Measurements from ENCODE around the gene CGAS. TPM values are rescaled to one million over a fixed set of nuclear protein-coding genes. Genes with fewer than 3 reads are reported as not detected.

Gene CGAS
- total and polyA plus RNA-seq, 9 of the 15 experiments (the other 6 are each of a cell fraction or from before 2014, with no cell fraction given): 0.01 to 0.32 (median 0.06) TPM; not detected in 2

- TF ChIP-seq ZNF263 (CRISPR knock-in tag; IDR thresholded peaks at IDR 0.05; ENCODE audit: borderline replicate concordance) (no peak), PML (IDR thresholded peaks at IDR 0.05; ENCODE audit: low read length) (peak; percentile 37; the same call in 1 of the 2 replicates), ZNF583 (CRISPR knock-in tag; IDR thresholded peaks at IDR 0.05) (no peak), DLX4 (CRISPR knock-in tag; IDR thresholded peaks at IDR 0.05) (no peak), CGGBP1 (CRISPR knock-in tag; IDR thresholded peaks at IDR 0.05) (no peak), KDM4B (IDR thresholded peaks at IDR 0.05; ENCODE audit: borderline replicate concordance in 2 of 2, low read depth in 1 of 2) (no peak), NR2C1 (IDR thresholded peaks at IDR 0.05) (no peak), NR2C1 (tag; IDR thresholded peaks at IDR 0.05) (0 out of 2 replicates have a peak, but pooled peaks have one; percentile 26), ZNF217 (CRISPR knock-in tag; IDR thresholded peaks at IDR 0.05) (no peak), ATF7 (IDR thresholded peaks at IDR 0.05) (peak; percentile 42; the same call in 1 of the 2 replicates), MLLT1 (IDR thresholded peaks at IDR 0.05) (no peak), POLR2B (IDR thresholded peaks at IDR 0.05; ENCODE audit: low read depth, partially characterized antibody) (peak; percentile 87), SMAD1 (IDR thresholded peaks at IDR 0.05; ENCODE audit: low read depth, low read length, partially characterized antibody) (no peak), PTRF (tag; IDR thresholded peaks at IDR 0.05) (no peak), SRSF3 (IDR thresholded peaks at IDR 0.05; ENCODE audit: insufficient read depth, low read length) (no peak), PYGO2 (tag; IDR thresholded peaks at IDR 0.05) (no peak), RBM25 (IDR thresholded peaks at IDR 0.05; ENCODE audit: low read depth, low read length, severe bottlenecking) (no peak), ZNF655 (CRISPR knock-in tag; IDR thresholded peaks at IDR 0.05) (no peak), JUN (IDR thresholded peaks at IDR 0.05; ENCODE audit: borderline replicate concordance, low read depth, low read length) (0 out of 2 replicates have a peak, but pooled peaks have one; percentile 4), JUN (CRISPR knock-in tag; IDR thresholded peaks at IDR 0.05; ENCODE audit: borderline replicate concordance) (no peak), E2F4 (CRISPR knock-in tag; IDR thresholded peaks at IDR 0.05; ENCODE audit: low read depth) (no peak), BDP1 (IDR thresholded peaks at IDR 0.05; ENCODE audit: insufficient read depth, insufficient read length) (no peak), BACH1 (tag; IDR thresholded peaks at IDR 0.05) (no peak), WHSC1 (IDR thresholded peaks at IDR 0.05; ENCODE audit: low read length) (no peak), POLR3G (IDR thresholded peaks at IDR 0.05; ENCODE audit: extremely low read depth, insufficient read length, insufficient replicate concordance) (no peak), KLF1 (tag; IDR thresholded peaks at IDR 0.05) (peak; percentile 99)
These were observed 63.1 kb downstream of the CGAS start (continued) for GRCh38 chr6:73388800-73389512.

Data from K562 (cell line).